NCI-H2196 treated with DMSO at 0.1 percent for 48 hours (cell line): ENCODE results near the gene COMMD10.

ENCODE experiments used
- DNase-seq: peaks from one replicate; lab custom pipeline; 2025; ENCODE audit not compliant: unreplicated experiment; lab: John Stamatoyannopoulos, UW

COMMD10 gene

GRCh38 chr5:116209166-116209565, 124.3 kb downstream of the COMMD10 start:
- DNase-seq, result no peak

- DNase-seq, result no peak
Observed at GRCh38 chr5:116212225-116212624, 127.4 kb downstream of the COMMD10 start.

GRCh38 chr5:116216246-116216645, 131.4 kb downstream of the COMMD10 start:
- no peak for DNase-seq

- no peak for DNase-seq
Observed at GRCh38 chr5:116225281-116225922, 140.6 kb downstream of the COMMD10 start.

GRCh38 chr5:116229131-116229689, 144.4 kb downstream of the COMMD10 start:
- no peak for DNase-seq

GRCh38 chr5:116231288-116231687, 146.5 kb downstream of the COMMD10 start:
- DNase-seq, result no peak

GRCh38 chr5:116234681-116235080, 149.9 kb downstream of the COMMD10 start:
- DNase-seq, result no peak

GRCh38 chr5:116237917-116238500, 153.2 kb downstream of the COMMD10 start:
- DNase-seq, result no peak

- DNase-seq, result no peak
Observed at GRCh38 chr5:116242343-116242742, 157.5 kb downstream of the COMMD10 start.

- DNase-seq, result no peak
Observed at GRCh38 chr5:116248432-116248831, 163.6 kb downstream of the COMMD10 start.

GRCh38 chr5:116249648-116250047, 164.8 kb downstream of the COMMD10 start:
- no peak for DNase-seq

- no peak for DNase-seq
Observed at GRCh38 chr5:116256717-116257116, 171.9 kb downstream of the COMMD10 start.

- no peak for DNase-seq
Observed at GRCh38 chr5:116265471-116265870, 180.6 kb downstream of the COMMD10 start.

- DNase-seq, result no peak
Observed at GRCh38 chr5:116271446-116272025, 186.7 kb downstream of the COMMD10 start.

GRCh38 chr5:116272281-116272941, 187.6 kb downstream of the COMMD10 start:
- DNase-seq, result no peak

GRCh38 chr5:116273448-116274242, 188.8 kb downstream of the COMMD10 start:
- no peak for DNase-seq

GRCh38 chr5:116274251-116274650, 189.4 kb downstream of the COMMD10 start:
- no peak for DNase-seq

GRCh38 chr5:116275282-116275681, 190.5 kb downstream of the COMMD10 start:
- no peak for DNase-seq

- DNase-seq, result no peak
Observed at GRCh38 chr5:116276952-116277351, 192.1 kb downstream of the COMMD10 start.

GRCh38 chr5:116280149-116280803, 195.5 kb downstream of the COMMD10 start:
- DNase-seq, result no peak
